ACC112 (cell line): ENCODE measurements around the gene DIP2A.
A peak's percentile ranks its signal among the peaks of the same experiment; 100 is the strongest.

Experiments used
- H2AFZ ChIP-seq: fragments of 200-600 bp; sonication (generic); one replicate; pipeline ENCODE4 v1.6.0; 2017; ENCODE audit warnings: antibody characterized with exemption, low read length; ENCODE audit not compliant: unreplicated experiment
- H3K27ac ChIP-seq: fragments of 200-600 bp; sonication (generic); 2 replicates; pipeline ENCODE4 v1.5.1; 2014; ENCODE audit warnings: low read depth, mild to moderate bottlenecking, antibody characterized with exemption, low read length, moderate library complexity
- H3K27me3 ChIP-seq: fragments of 200-600 bp; sonication (generic); 2 replicates; pipeline ENCODE4 v1.6.1; 2014; ENCODE audit warnings: mild to moderate bottlenecking, antibody characterized with exemption, low read length, moderate library complexity, mixed read lengths; ENCODE audit not compliant: insufficient read depth
- H3K36me3 ChIP-seq: fragments of 200-600 bp; sonication (generic); 2 replicates; pipeline ENCODE4 v1.6.1; 2016; ENCODE audit warnings: mild to moderate bottlenecking, antibody characterized with exemption, low read length, moderate library complexity, mixed read lengths; ENCODE audit not compliant: insufficient read depth
- H3K4me1 ChIP-seq: fragments of 200-600 bp; sonication (generic); one replicate; pipeline ENCODE4 v1.6.1; 2016; ENCODE audit warnings: low read length, mixed read lengths; ENCODE audit not compliant: insufficient read depth, unreplicated experiment, control insufficient read depth
- H3K4me3 ChIP-seq: fragments of 200-600 bp; sonication (generic); 2 replicates; pipeline ENCODE4 v1.5.1; 2014; ENCODE audit warnings: mild to moderate bottlenecking, low read depth, low read length
- H3K79me2 ChIP-seq: fragments of 200-600 bp; sonication (generic); one replicate; pipeline ENCODE4 v1.6.0; 2016; ENCODE audit warnings: low read length; ENCODE audit not compliant: control insufficient read depth, unreplicated experiment, insufficient read depth

DIP2A gene, protein sequence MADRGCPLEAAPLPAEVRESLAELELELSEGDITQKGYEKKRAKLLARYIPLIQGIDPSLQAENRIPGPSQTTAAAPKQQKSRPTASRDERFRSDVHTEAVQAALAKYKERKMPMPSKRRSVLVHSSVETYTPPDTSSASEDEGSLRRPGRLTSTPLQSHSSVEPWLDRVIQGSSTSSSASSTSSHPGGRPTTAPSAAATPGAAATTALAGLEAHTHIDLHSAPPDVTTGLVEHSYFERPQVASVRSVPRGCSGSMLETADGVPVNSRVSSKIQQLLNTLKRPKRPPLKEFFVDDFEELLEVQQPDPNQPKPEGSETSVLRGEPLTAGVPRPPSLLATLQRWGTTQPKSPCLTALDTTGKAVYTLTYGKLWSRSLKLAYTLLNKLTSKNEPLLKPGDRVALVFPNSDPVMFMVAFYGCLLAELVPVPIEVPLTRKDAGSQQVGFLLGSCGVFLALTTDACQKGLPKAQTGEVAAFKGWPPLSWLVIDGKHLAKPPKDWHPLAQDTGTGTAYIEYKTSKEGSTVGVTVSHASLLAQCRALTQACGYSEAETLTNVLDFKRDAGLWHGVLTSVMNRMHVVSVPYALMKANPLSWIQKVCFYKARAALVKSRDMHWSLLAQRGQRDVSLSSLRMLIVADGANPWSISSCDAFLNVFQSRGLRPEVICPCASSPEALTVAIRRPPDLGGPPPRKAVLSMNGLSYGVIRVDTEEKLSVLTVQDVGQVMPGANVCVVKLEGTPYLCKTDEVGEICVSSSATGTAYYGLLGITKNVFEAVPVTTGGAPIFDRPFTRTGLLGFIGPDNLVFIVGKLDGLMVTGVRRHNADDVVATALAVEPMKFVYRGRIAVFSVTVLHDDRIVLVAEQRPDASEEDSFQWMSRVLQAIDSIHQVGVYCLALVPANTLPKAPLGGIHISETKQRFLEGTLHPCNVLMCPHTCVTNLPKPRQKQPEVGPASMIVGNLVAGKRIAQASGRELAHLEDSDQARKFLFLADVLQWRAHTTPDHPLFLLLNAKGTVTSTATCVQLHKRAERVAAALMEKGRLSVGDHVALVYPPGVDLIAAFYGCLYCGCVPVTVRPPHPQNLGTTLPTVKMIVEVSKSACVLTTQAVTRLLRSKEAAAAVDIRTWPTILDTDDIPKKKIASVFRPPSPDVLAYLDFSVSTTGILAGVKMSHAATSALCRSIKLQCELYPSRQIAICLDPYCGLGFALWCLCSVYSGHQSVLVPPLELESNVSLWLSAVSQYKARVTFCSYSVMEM (N-terminal part only)

DNA sequence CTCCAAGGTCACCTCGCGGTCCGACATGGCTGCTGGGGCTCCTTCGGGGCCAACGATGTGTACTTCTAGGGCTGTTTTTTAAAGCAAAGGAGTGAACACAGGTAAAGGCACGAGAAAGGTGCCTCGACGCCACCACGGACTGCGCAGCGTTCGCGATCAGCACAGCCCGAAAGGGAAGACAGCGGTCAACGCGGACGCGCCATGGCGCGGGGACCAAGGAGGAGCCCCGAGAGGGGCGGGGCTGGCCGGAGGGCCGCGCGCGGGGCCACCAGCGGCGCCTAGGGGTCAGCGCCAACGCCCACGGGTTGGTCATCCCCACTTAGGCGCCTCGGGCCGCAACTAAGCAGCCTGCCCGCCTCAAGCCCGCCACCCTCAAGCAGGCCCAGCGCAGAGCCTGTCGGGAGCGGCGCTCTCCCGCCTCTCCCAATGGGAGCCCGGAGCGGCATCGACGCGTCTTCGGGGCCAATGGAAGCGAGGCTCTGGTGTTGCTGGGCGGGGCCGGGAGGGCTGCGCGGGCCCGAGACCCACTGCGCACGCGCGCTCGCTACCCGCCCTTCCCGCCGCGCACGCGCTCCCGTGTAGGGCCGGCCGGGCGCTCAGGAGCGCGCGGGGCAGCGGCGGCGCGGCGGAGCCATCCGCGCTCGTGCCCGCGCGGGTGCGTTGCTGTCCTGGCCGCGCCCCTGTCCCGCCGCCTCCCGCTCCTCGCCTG, at the start of gene DIP2A:
TSS of gene DIP2A (plus strand) at position 577 of the 709 bp plus-strand sequence. CDS start 241 bp downstream, outside the sequence.
- Histone ChIP-seq H3K79me2 (peaks cover 75% of the 10 kb centered on the region), H3K36me3 (peaks cover 3% of the 10 kb centered on the region; the same call in 1 of the 2 replicates), H3K4me1 (peaks cover 40% of the 10 kb centered on the region), H3K27ac (peak within 1 kb of the TSS; percentile 66), H3K4me3 (peak within 1 kb of the TSS; percentile 90), H3K27me3 (no peaks in the 10 kb centered on the region), H2AFZ (peak within 1 kb of the TSS; percentile 85)

DNA sequence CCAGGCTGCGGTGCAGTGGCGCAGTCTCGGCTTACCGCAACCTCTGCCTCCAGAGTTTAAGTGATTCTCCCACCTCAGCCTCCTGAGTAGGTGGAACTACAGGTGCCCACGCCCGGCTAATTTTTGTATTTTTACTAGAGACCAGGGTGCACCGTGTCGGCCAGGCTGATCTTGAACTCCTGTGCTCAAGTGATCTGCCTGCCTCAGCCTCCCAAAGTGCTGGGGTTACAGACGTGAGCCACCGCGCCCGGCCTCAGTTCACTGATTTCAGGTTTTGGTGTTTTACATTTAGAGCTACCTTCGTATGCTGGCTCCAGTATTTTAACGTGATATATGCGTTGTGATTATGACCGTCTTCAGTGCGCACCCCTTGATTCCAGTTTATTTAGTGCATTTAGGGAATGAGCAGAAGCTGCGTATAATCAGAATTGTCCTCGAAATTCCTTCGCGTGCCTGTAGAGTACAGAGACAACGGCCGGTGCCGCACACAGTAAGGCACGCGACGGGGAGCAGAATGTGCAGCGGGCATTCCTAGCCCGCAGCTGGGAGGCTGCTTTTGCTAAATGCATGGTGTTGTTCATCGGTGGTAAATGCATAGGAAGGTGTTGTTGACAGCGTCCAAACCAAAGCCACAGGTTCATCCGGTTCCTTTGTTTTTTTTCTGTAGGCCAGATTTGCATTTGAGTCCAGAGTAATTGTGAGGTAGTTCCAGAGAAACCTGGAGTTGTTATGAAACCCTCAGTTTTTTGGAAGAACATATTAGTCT, 48.9 kb upstream of the DIP2A start:
- H3K79me2 ChIP-seq = no peaks in the 10 kb centered on the region
- H3K27ac ChIP-seq = no peak overlapping the region
- H2AFZ ChIP-seq = no peak overlapping the region
- peaks cover 11% of the 10 kb centered on the region; the same call in 1 of the 2 replicates for H3K36me3 ChIP-seq
- no peaks in the 10 kb centered on the region for H3K4me1 ChIP-seq
- no peaks in the 10 kb centered on the region for H3K27me3 ChIP-seq
- no peak overlapping the region for H3K4me3 ChIP-seq

- Histone ChIP-seq H2AFZ (no peak overlapping the region), H3K4me1 (no peaks in the 10 kb centered on the region), H3K27ac (no peak overlapping the region), H3K79me2 (no peaks in the 10 kb centered on the region), H3K4me3 (no peak overlapping the region), H3K27me3 (no peaks in the 10 kb centered on the region), H3K36me3 (peaks cover 11% of the 10 kb centered on the region; the same call in 1 of the 2 replicates)
Measured at GRCh38 chr21:46410516-46410915, 48.2 kb upstream of the DIP2A start.

DNA sequence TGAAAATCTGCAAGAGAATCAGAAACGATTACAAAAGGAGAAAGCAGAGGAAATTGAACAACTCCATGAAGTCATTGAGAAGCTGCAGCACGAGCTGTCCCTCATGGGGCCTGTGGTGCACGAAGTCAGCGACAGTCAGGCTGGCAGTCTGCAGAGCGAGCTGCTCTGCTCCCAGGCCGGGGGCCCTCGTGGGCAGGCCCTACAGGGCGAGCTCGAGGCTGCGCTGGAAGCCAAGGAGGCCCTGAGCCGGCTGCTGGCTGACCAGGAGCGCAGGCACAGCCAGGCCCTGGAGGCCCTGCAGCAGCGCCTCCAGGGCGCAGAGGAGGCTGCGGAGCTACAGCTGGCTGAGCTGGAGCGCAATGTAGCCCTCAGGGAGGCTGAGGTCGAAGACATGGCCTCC, 47.5 kb upstream of the DIP2A start:
- H2AFZ ChIP-seq = no peak overlapping the region
- H3K27ac ChIP-seq = no peak overlapping the region
- H3K4me3 ChIP-seq = no peak overlapping the region
- H3K4me1 ChIP-seq = no peaks in the 10 kb centered on the region
- peaks cover 11% of the 10 kb centered on the region; the same call in 1 of the 2 replicates for H3K36me3 ChIP-seq
- H3K27me3 ChIP-seq = no peaks in the 10 kb centered on the region
- H3K79me2 ChIP-seq = no peaks in the 10 kb centered on the region

DNA sequence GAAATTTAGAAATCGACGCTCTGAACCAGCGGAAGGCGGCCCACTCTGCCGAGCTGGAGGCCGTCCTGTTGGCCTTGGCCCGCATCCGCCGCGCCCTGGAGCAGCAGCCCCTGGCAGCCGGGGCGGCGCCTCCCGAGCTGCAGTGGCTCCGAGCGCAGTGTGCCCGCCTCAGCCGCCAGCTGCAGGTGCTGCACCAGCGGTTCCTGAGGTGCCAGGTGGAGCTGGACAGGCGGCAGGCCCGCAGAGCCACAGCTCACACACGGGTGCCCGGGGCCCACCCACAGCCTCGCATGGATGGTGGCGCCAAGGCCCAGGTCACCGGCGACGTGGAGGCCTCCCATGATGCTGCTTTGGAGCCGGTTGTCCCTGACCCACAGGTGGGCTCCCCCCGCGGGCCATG, 47.0 kb upstream of the DIP2A start:
- Histone ChIP-seq H3K4me1 (no peaks in the 10 kb centered on the region), H3K4me3 (no peak overlapping the region), H2AFZ (no peak overlapping the region), H3K27ac (no peak overlapping the region), H3K79me2 (no peaks in the 10 kb centered on the region), H3K27me3 (no peaks in the 10 kb centered on the region), H3K36me3 (peaks cover 11% of the 10 kb centered on the region; the same call in 1 of the 2 replicates)

- no peak overlapping the region for H3K4me3 ChIP-seq
- H3K4me1 ChIP-seq = no peaks in the 10 kb centered on the region
- no peak overlapping the region for H2AFZ ChIP-seq
- no peaks in the 10 kb centered on the region for H3K27me3 ChIP-seq
- no peak overlapping the region for H3K27ac ChIP-seq
- no peaks in the 10 kb centered on the region for H3K79me2 ChIP-seq
- peaks cover 11% of the 10 kb centered on the region; the same call in 1 of the 2 replicates for H3K36me3 ChIP-seq
Measured at GRCh38 chr21:46412521-46413364, 45.9 kb upstream of the DIP2A start.

DNA sequence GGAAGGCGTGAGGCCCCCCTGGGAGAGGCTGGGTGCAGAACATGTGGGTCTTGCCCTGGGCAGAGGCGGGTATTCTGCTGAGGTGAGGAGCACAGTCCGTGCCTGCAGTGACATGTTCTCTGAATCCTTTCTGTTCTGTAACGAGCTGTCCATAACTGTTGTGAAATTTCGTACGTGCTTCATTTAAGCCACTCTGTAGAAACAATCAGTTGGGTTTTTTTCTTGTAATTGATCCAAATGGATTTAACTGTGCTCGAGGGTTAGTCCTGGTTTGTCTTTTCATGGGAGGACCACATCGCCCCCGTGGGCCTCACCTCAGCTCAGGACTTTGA, 45.4 kb upstream of the DIP2A start:
- Histone ChIP-seq H3K79me2 (no peaks in the 10 kb centered on the region), H3K4me1 (no peaks in the 10 kb centered on the region), H3K36me3 (peaks cover 11% of the 10 kb centered on the region; the same call in 1 of the 2 replicates), H2AFZ (no peak overlapping the region), H3K27me3 (no peaks in the 10 kb centered on the region), H3K4me3 (no peak overlapping the region), H3K27ac (no peak overlapping the region)

- Histone ChIP-seq H3K27ac (no peak overlapping the region), H3K36me3 (peaks cover 11% of the 10 kb centered on the region; the same call in 1 of the 2 replicates)
Measured at GRCh38 chr21:46414965-46415275, 43.8 kb upstream of the DIP2A start.

GRCh38 chr21:46416551-46416950, 42.1 kb upstream of the DIP2A start:
- no peaks in the 10 kb centered on the region for H3K79me2 ChIP-seq
- H3K27me3 ChIP-seq = no peaks in the 10 kb centered on the region
- no peaks in the 10 kb centered on the region for H3K4me1 ChIP-seq
- no peak overlapping the region for H2AFZ ChIP-seq
- no peak overlapping the region for H3K4me3 ChIP-seq
- H3K27ac ChIP-seq = no peak overlapping the region
- H3K36me3 ChIP-seq = peaks cover 4% of the 10 kb centered on the region; the same call in 1 of the 2 replicates

More at GRCh38 chr21:46414965-46415275, 43.8 kb upstream of the DIP2A start:
- Histone ChIP-seq H3K4me3 (no peak overlapping the region), H3K4me1 (no peaks in the 10 kb centered on the region), H3K79me2 (no peaks in the 10 kb centered on the region), H3K27me3 (no peaks in the 10 kb centered on the region), H2AFZ (no peak overlapping the region)
